ENCODE results near the gene EMC7.

- TF ChIP-seq ZNF274 (IDR thresholded peaks at IDR 0.05; ENCODE audit: low read depth, low read length) (no peak), YY1 (IDR thresholded peaks at IDR 0.05; ENCODE audit: insufficient read depth, insufficient read length) (no peak)
Measured at GRCh38 chr15:34133511-34133910, 31.8 kb upstream of the EMC7 start.

Measured in NT2/D1 (cell line).